GM21515 (cell line): ENCODE data around the gene COQ7.

ENCODE experiments used
- ATAC-seq: cut with Tn5 transposase; IDR thresholded peaks from one replicate; pipeline ENCODE4 v1.9.1; 2021; ENCODE audit not compliant: unreplicated experiment

Gene COQ7

GRCh38 chr16:19110537-19111360 lies 43.3 kb downstream of the COQ7 start:
- no peak for ATAC-seq

- ATAC-seq = no peak
Observed at GRCh38 chr16:19112099-19112407, 44.6 kb downstream of the COQ7 start.

- no peak for ATAC-seq
Observed at GRCh38 chr16:19113577-19114358, 46.4 kb downstream of the COQ7 start, which contains the start of gene ITPRIPL2. Gene ITPRIPL2, plus strand, starts transcription at chr16:19113964. Its CDS starts 498 bp downstream, at chr16:19114462.

- no peak for ATAC-seq
Observed at GRCh38 chr16:19114359-19115147, 47.1 kb downstream of the COQ7 start.

GRCh38 chr16:19115148-19116021 lies 48.0 kb downstream of the COQ7 start:
- ATAC-seq = no peak

GRCh38 chr16:19116711-19117449 lies 49.5 kb downstream of the COQ7 start:
- ATAC-seq = no peak

GRCh38 chr16:19118938-19119431 lies 51.6 kb downstream of the COQ7 start:
- ATAC-seq = no peak

- ATAC-seq = no peak
Observed at GRCh38 chr16:19119564-19119963, 52.1 kb downstream of the COQ7 start.

GRCh38 chr16:19123535-19124178 lies 56.2 kb downstream of the COQ7 start:
- no peak for ATAC-seq

- ATAC-seq = no peak
Observed at GRCh38 chr16:19126300-19126699, 58.9 kb downstream of the COQ7 start.

- peak; percentile 35 for ATAC-seq
Observed at GRCh38 chr16:19127205-19127604, 59.8 kb downstream of the COQ7 start.

GRCh38 chr16:19127674-19128131 lies 60.3 kb downstream of the COQ7 start:
- ATAC-seq = peak; percentile 39

- no peak for ATAC-seq
Observed at GRCh38 chr16:19128454-19129200, 61.2 kb downstream of the COQ7 start.
